C4-2B (cell line): ENCODE data around the gene DNMT3B.

ENCODE experiments used
- H3K27ac ChIP-seq: fragments of 450-650 bp; 2 replicates; pipeline ENCODE4 v1.5.1; 2017
- ZFX ChIP-seq: fragments of 450-650 bp; IDR thresholded peaks from 2 replicates; pipeline ENCODE4 v1.6.1; 2017
- TF ChIP-seq, protein P1 (sequence below): fragments of 450-650 bp; conservative IDR thresholded peaks from 2 replicates; pipeline ENCODE4 v1.5.1; 2017; ENCODE audit warnings: mild to moderate bottlenecking

DNMT3B gene

DNA sequence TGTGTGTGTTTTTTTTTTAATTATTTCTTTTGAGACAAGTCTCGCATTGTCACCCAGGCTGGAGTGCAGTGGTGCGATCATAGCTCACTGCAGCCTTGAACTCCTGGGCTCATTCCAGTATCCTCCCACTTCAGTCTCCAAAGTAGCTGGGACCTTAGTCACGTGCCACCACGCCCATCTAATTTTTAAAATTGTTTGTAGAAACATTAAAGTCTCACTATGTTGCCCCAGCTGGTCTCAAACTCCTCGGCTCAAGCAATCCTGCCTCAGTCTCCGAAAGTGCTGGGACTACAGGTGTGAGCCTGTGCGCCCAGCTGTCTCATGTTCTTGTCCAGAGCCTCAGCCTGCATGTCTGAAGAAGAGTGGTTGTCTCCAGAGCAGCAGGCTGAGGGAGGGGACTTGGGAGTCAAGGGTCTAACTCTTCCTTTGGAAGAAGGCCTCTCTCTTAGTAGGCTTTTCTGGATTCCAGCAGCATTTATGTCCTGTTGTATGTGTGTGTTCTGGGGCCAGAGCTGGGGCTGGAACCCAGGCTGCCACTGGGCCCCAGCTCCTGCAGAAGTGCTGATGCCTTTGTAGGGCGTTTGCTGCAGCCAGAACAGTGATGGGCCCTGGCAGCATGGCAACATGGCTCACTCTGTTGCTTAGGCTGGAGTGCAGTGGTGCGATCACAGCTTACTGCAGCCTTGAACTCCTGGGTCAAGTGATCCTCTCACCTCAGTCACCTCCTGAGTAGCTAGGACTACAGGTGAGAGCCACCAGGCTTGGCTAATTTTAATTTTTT lies 5.4 kb downstream of the DNMT3B start:
- TF ChIP-seq ZFX, result no peak
- TF ChIP-seq, protein P1, sequence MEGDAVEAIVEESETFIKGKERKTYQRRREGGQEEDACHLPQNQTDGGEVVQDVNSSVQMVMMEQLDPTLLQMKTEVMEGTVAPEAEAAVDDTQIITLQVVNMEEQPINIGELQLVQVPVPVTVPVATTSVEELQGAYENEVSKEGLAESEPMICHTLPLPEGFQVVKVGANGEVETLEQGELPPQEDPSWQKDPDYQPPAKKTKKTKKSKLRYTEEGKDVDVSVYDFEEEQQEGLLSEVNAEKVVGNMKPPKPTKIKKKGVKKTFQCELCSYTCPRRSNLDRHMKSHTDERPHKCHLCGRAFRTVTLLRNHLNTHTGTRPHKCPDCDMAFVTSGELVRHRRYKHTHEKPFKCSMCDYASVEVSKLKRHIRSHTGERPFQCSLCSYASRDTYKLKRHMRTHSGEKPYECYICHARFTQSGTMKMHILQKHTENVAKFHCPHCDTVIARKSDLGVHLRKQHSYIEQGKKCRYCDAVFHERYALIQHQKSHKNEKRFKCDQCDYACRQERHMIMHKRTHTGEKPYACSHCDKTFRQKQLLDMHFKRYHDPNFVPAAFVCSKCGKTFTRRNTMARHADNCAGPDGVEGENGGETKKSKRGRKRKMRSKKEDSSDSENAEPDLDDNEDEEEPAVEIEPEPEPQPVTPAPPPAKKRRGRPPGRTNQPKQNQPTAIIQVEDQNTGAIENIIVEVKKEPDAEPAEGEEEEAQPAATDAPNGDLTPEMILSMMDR, result no peak
- H3K27ac ChIP-seq, result no peak overlapping the region

DNA sequence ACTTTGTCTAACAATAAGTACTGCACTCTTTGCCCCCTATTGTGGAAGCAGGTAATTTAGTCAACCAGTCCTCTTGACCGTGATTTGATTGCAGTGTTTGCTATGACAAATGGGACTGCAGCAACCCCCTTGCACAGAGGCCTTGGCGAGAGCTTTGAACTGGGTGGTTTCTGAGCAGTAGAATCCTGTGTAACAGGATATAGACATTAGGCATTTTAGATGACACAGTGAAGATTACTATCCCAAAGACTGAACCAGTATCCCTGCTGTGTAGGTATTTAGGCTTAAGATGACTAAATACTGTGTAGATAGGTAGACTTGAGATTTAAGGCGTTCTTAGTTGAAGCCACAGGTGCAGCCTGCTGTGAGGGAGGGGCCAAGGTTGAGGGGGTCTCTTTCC lies 9.9 kb downstream of the DNMT3B start:
- no peak overlapping the region for H3K27ac ChIP-seq
- no peak for TF ChIP-seq ZFX
- TF ChIP-seq, protein P1, result no peak

DNA sequence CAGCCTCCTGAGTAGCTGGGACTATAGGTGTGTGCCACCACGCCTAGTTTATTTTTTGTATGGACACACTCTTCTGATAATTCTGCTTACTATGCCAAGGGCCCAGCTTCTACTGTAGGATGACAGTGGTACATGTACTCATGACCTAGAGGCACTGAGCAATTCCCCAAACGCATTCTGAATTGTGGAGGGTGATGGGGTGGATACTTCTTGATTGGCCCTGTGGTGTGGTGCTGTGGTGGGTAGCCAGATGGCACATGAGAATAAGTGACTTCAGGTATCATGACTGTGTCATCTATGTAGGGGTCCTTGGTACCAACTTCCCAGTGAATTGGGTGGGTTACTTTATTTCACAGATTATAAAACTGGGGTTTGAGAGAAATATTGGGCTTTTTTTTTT lies 11.0 kb downstream of the DNMT3B start:
- no peak for TF ChIP-seq ZFX
- TF ChIP-seq, protein P1, result no peak
- H3K27ac ChIP-seq, result no peak overlapping the region

DNA sequence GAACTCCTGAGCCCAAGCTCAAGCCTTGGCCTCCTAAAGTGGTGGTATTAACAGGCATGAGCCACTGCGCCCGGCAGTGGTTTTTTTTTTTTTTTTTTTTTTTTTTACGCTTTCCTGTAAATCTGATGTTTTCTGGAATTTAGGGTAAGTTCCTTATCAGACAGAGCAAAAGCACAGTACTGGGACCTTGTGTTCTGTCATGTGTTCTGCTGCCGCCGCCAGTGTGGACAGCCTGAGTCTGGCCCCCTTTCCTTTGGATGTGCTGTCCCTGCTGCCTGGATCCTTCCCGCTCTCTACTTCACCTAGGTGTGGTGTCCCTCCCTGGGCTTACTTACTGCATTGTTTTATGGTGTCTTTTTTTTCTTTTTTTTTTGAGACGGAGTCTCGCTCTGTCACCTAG lies 11.7 kb downstream of the DNMT3B start:
- TF ChIP-seq, protein P1, result no peak
- no peak for TF ChIP-seq ZFX
- H3K27ac ChIP-seq, result no peak overlapping the region

DNA sequence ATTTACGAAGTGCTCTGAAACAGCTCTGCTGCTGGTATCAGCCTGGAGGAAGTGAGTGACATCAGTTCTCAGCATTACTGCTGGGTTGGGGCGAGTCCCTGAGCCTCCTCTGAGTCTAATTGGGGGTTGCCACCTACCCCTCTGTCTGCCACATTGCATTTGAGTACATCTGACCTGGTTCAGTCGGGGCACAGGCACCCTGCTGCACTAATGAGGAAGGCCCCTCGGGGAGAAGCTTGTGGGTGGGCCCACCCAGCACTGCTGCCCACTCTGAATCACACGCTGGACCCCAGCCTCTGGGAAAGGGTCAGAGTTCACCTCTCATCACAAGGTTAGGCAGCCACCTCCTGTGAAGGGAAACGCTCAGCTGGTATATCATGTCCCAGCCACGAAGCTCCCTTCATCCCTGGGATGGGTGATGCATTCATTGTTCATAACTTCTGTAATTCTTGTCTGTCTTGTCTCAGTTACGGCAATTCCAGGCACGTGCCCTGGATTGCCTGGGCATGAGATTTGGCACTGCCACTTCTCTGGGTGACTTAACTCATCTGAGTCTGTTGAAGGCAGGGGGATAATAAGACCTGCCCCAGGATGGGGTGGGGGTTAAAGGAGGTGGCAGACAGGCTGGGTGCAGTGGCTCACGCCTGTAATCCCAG lies 13.3 kb downstream of the DNMT3B start:
- no peak overlapping the region for H3K27ac ChIP-seq
- TF ChIP-seq, protein P1, result no peak
- TF ChIP-seq ZFX, result no peak

DNA sequence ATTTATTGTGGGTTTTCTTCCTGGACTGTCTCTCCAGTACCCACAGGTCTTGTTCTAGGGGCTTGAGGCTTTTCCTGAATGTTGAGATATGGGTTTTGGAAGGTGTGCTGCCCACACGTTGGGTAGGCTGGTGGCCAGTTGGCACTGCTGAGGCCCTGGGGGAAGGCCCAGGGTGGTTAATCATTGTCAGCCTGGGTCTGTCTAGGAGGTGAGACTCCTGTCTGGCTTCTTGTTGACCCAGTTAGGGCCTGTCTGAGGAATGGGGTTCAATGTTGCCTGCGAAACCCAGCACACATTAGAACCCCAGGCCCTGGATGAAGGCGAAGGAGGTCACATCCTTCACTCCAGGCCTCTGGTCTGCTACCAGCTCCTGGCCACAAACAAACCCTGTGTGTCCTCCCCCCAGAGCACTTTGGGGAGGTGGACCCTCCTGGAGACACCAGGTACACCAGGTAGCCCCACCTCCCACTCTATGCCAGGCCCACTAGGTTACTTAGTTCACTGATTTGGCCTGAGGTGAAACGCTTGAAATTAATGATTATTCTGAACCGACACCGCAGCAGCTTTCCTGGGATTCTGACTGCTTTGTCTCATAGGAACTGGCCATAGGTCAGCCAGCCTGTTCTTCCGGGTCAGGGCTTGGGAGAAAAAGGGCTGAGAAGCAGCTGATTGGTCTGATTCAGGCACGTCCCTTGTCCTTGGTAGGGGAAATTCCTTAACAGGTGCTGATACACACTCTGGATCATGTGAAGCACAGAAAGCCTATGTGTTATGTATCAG lies 15.2 kb downstream of the DNMT3B start:
- TF ChIP-seq ZFX, result no peak
- TF ChIP-seq, protein P1, result no peak
- peak overlapping the region; percentile 28 for H3K27ac ChIP-seq
